ENCODE measurements around the gene PQBP1. TPM values are rescaled to one million over a fixed set of nuclear protein-coding genes. Genes with fewer than 3 reads are reported as not detected.

The PQBP1 gene
- total and polyA plus RNA-seq, 2 experiments from 2014 or later = 33.8 to 82.9 TPM

GRCh38 chrX:48936429-48937053, 38.8 kb downstream of the PQBP1 start:
- Histone ChIP-seq H3K27me3 (no peaks in the 10 kb centered on the region), H2AFZ (no peak overlapping the region), H3K9me2 (replicated peaks; ENCODE audit: insufficient read depth) (no peaks in the 10 kb centered on the region), H3K4me2 (peak overlapping the region; percentile 8), H3K9me3 (ENCODE audit: low read depth) (no peaks in the 10 kb centered on the region), H4K20me1 (ENCODE audit: insufficient read depth, poor library complexity, severe bottlenecking) (peaks cover 6% of the 10 kb centered on the region), H3K4me1 (ENCODE audit: insufficient read depth) (no peaks in the 10 kb centered on the region), H3K27ac (no peak overlapping the region), H3K36me3 (replicated peaks; ENCODE audit: insufficient read depth, low read depth) (no peaks in the 10 kb centered on the region), H3K79me2 (peaks cover 30% of the 10 kb centered on the region), H3K4me3 (no peak overlapping the region)
- TF ChIP-seq CTCF (IDR thresholded peaks at IDR 0.05; ENCODE audit: poor library complexity) (no peak), EZH2phosphoT487 (IDR thresholded peaks at IDR 0.05; ENCODE audit: low read depth, severe bottlenecking, unreplicated experiment) (no peak), EZH2 (IDR thresholded peaks at IDR 0.05; ENCODE audit: borderline replicate concordance) (no peak)
- 87% methylated on average over 8 of the region's 8 CpGs for WGBS (ENCODE audit: low lambda C conversion rate, missing lambda C conversion rate)
- no peak for DNase-seq (ENCODE audit: low spot score)

GRCh38 chrX:48937054-48937907, 39.6 kb downstream of the PQBP1 start:
- no peak for TF ChIP-seq EZH2 (IDR thresholded peaks at IDR 0.05; ENCODE audit: borderline replicate concordance)
- TF ChIP-seq CTCF (IDR thresholded peaks at IDR 0.05; ENCODE audit: poor library complexity) = peak; percentile 13
- TF ChIP-seq EZH2phosphoT487 (IDR thresholded peaks at IDR 0.05; ENCODE audit: low read depth, severe bottlenecking, unreplicated experiment) = no peak
- Histone ChIP-seq H3K4me3 (no peak overlapping the region), H3K4me2 (peak overlapping the region; percentile 8), H3K36me3 (replicated peaks; ENCODE audit: insufficient read depth, low read depth) (no peaks in the 10 kb centered on the region), H3K4me1 (ENCODE audit: insufficient read depth) (no peaks in the 10 kb centered on the region), H2AFZ (no peak overlapping the region), H3K27ac (peak overlapping the region; percentile 20), H3K9me2 (replicated peaks; ENCODE audit: insufficient read depth) (no peaks in the 10 kb centered on the region), H4K20me1 (ENCODE audit: insufficient read depth, poor library complexity, severe bottlenecking) (peaks cover 6% of the 10 kb centered on the region), H3K27me3 (no peaks in the 10 kb centered on the region), H3K79me2 (peaks cover 30% of the 10 kb centered on the region), H3K9me3 (ENCODE audit: low read depth) (no peaks in the 10 kb centered on the region)
- WGBS (ENCODE audit: low lambda C conversion rate, missing lambda C conversion rate) = 45% methylated on average over 9 of the region's 9 CpGs
- no peak for DNase-seq (ENCODE audit: low spot score)

GRCh38 chrX:48938721-48939425, 41.1 kb downstream of the PQBP1 start:
- H3K9me3 ChIP-seq (ENCODE audit: low read depth) = no peaks in the 10 kb centered on the region
- 69% methylated on average over 1 of the region's 1 CpG for WGBS (ENCODE audit: low lambda C conversion rate, missing lambda C conversion rate)
- no peak overlapping the region for H3K27ac ChIP-seq
- H4K20me1 ChIP-seq (ENCODE audit: insufficient read depth, poor library complexity, severe bottlenecking) = peaks cover 6% of the 10 kb centered on the region
- TF ChIP-seq EZH2 (IDR thresholded peaks at IDR 0.05; ENCODE audit: borderline replicate concordance) = no peak
- no peak for TF ChIP-seq CTCF (IDR thresholded peaks at IDR 0.05; ENCODE audit: poor library complexity)
- TF ChIP-seq EZH2phosphoT487 (IDR thresholded peaks at IDR 0.05; ENCODE audit: low read depth, severe bottlenecking, unreplicated experiment) = no peak
- no peaks in the 10 kb centered on the region for H3K36me3 ChIP-seq (replicated peaks; ENCODE audit: insufficient read depth, low read depth)
- H3K9me2 ChIP-seq (replicated peaks; ENCODE audit: insufficient read depth) = no peaks in the 10 kb centered on the region
- no peaks in the 10 kb centered on the region for H3K4me1 ChIP-seq (ENCODE audit: insufficient read depth)
- no peak for DNase-seq (ENCODE audit: low spot score)
- peaks cover 41% of the 10 kb centered on the region for H3K79me2 ChIP-seq
- H2AFZ ChIP-seq = no peak overlapping the region
- H3K4me3 ChIP-seq = no peak overlapping the region
- no peaks in the 10 kb centered on the region for H3K27me3 ChIP-seq
- no peak overlapping the region for H3K4me2 ChIP-seq
